SU-DHL-6 (cell line): ENCODE measurements around the gene DNAH14.

Experiments used
- H2AFZ ChIP-seq: fragments of 200-600 bp; sonication (generic); 2 replicates; pipeline ENCODE4 v1.6.1; 2014; ENCODE audit warnings: low read depth, mild to moderate bottlenecking, moderate library complexity, mixed read lengths, antibody characterized with exemption, low read length; ENCODE audit not compliant: severe bottlenecking
- H3F3A ChIP-seq: fragments of 200-600 bp; shearing (Covaris generic); 2 replicates; pipeline ENCODE4 v1.6.0; 2016; ENCODE audit warnings: antibody characterized with exemption, mild to moderate bottlenecking; ENCODE audit not compliant: insufficient read depth
- H3K27ac ChIP-seq: fragments of 200-600 bp; sonication (generic); 2 replicates; pipeline ENCODE4 v1.5.1; 2016; ENCODE audit warnings: low read depth, mild to moderate bottlenecking, low read length, moderate library complexity, mixed read lengths
- H3K27me3 ChIP-seq: fragments of 200-600 bp; sonication (generic), shearing (Covaris generic); 2 replicates; pipeline ENCODE4 v1.6.0; 2014; ENCODE audit warnings: mild to moderate bottlenecking, low read length
- H3K36me3 ChIP-seq: fragments of 200-600 bp; sonication (generic); 2 replicates; pipeline ENCODE4 v1.6.1; 2014; ENCODE audit warnings: mild to moderate bottlenecking, low read length, mixed read lengths
- H3K4me2 ChIP-seq: fragments of 300-600, 200-600 bp; shearing (Covaris generic), sonication (generic); 2 replicates; pipeline ENCODE4 v1.6.0; 2014; ENCODE audit warnings: low read length, low read depth, mild to moderate bottlenecking; ENCODE audit not compliant: poor library complexity, severe bottlenecking
- H3K4me3 ChIP-seq: fragments of 200-600 bp; sonication (generic); 2 replicates; pipeline ENCODE4 v1.5.1; 2014; ENCODE audit warnings: antibody characterized with exemption, low read length, mild to moderate bottlenecking, mixed read lengths; ENCODE audit not compliant: insufficient read depth, poor library complexity, severe bottlenecking
- H3K79me2 ChIP-seq: fragments of 200-600 bp; sonication (generic); 2 replicates; pipeline ENCODE4 v1.6.1; 2014; ENCODE audit warnings: mild to moderate bottlenecking, low read length, moderate library complexity; ENCODE audit not compliant: insufficient read depth
- H3K9ac ChIP-seq: fragments of 200-600 bp; sonication (generic); 2 replicates; pipeline ENCODE4 v1.7.0; 2014; ENCODE audit warnings: mild to moderate bottlenecking, low read length
- H3K9me2 ChIP-seq: fragments of 200-600 bp; sonication (generic); replicated peaks from 2 replicates; pipeline ENCODE4 v1.6.1; 2014; ENCODE audit warnings: low read length; ENCODE audit not compliant: insufficient read depth
- H3K9me3 ChIP-seq: fragments of 200-600 bp; sonication (generic); 2 replicates; pipeline ENCODE4 v1.6.1; 2014; ENCODE audit warnings: low read length, mixed read lengths; ENCODE audit not compliant: insufficient read depth
- H4K20me1 ChIP-seq: fragments of 200-600 bp; sonication (generic); 2 replicates; pipeline ENCODE4 v1.6.1; 2014; ENCODE audit warnings: low read depth, mild to moderate bottlenecking, antibody characterized with exemption, low read length, moderate library complexity, mixed read lengths
- EZH2phosphoT487 ChIP-seq: fragments of 200-600 bp; sonication (generic), shearing (Covaris generic); conservative IDR thresholded peaks from 2 replicates; pipeline ENCODE4 v1.6.1; 2018; ENCODE audit warnings: mild to moderate bottlenecking, antibody characterized with exemption, low read length, moderate library complexity, mixed read lengths
- TF ChIP-seq, protein P1 (sequence below): fragments of 200-600 bp; sonication (generic); IDR thresholded peaks from one replicate; pipeline ENCODE4 v1.5.1; 2017; ENCODE audit warnings: antibody characterized with exemption, mild to moderate bottlenecking, low read length, moderate library complexity; ENCODE audit not compliant: insufficient read depth, poor library complexity, severe bottlenecking

Gene DNAH14

DNA sequence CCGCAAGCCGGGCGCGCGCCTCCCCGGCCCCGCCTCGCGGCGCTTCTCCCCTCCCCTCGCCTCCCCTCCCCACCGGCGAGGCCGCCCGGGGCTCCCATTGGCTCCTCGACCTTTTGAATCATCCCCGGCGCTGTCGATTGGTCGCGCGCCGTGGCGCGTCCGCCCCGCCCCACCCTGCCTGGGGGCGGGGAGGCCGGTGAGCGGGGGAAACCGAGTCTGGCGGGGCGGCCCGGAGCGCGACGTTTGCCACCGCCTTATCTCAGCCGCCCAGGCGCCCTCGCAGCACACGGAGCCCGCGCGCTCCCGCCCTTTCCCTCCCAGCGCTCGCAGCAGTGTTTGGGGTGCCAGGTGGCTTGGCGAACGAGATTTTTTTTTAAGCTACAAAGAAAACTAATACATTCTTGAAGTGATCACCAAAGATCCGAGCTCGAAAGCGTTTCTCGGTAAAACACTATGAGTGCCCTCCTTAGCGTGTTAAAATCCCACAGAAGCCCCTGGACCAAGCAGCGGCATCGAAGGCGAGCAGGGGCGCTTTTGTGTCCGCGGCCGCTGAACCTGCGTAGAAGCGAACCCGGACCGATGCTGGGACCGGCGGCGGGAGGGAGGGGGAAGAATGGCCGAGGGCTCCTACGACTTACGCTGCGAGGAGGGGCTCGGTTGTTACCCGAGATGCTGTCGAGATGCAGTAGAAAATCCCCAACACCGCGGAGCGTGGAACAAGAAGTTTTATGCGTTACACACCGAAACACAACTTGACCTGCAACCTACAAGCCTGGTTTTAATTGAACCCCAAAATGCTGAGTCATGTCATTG, 498.8 kb downstream of the DNAH14 start:
- Histone ChIP-seq H4K20me1 (peaks cover 26% of the 10 kb centered on the region), H3K9ac (peak overlapping the region; percentile 93), H3K79me2 (peaks cover 45% of the 10 kb centered on the region), H3K9me2 (no peaks in the 10 kb centered on the region), H3F3A (peaks cover 22% of the 10 kb centered on the region), H3K27me3 (no peaks in the 10 kb centered on the region), H3K36me3 (0 out of 2 replicates have a peak, but pooled peaks cover 5% of the 10 kb centered on the region), H3K4me2 (peak overlapping the region; percentile 83), H3K4me3 (peak overlapping the region; percentile 76), H3K27ac (peak overlapping the region; percentile 86), H2AFZ (peak overlapping the region; percentile 23), H3K9me3 (no peaks in the 10 kb centered on the region)
- TF ChIP-seq, protein P1, sequence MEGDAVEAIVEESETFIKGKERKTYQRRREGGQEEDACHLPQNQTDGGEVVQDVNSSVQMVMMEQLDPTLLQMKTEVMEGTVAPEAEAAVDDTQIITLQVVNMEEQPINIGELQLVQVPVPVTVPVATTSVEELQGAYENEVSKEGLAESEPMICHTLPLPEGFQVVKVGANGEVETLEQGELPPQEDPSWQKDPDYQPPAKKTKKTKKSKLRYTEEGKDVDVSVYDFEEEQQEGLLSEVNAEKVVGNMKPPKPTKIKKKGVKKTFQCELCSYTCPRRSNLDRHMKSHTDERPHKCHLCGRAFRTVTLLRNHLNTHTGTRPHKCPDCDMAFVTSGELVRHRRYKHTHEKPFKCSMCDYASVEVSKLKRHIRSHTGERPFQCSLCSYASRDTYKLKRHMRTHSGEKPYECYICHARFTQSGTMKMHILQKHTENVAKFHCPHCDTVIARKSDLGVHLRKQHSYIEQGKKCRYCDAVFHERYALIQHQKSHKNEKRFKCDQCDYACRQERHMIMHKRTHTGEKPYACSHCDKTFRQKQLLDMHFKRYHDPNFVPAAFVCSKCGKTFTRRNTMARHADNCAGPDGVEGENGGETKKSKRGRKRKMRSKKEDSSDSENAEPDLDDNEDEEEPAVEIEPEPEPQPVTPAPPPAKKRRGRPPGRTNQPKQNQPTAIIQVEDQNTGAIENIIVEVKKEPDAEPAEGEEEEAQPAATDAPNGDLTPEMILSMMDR, result no peak
- TF ChIP-seq EZH2phosphoT487, result no peak

DNA sequence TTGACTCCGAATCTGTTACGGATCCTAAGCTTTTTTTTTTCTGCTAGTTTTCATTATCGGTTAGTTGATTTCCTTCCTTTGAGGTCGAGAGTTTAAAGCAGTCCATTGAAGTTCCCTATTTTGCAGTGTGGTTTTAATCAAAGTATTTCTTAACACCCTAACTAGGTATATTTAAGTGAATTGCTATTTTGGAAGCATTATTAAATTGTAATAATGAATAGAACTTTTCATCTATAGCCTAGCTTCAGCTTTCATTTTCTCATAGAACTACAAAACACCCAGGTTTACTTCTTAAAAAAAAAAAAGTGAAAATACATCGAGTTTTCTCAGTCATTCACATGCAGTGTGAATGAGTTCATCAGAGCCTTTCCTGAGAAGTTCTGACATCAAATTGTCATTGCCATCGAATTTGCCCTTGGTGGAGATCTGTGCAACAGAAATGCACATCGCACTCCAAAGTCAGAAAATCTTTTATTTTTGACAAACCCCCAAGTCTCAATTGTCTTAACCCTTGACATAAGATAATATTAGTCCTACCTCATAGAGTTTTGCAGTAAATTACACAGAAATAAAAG, 499.5 kb downstream of the DNAH14 start:
- TF ChIP-seq, protein P1, result no peak
- Histone ChIP-seq H3K27me3 (no peaks in the 10 kb centered on the region), H3K4me3 (peak overlapping the region; percentile 76), H3K79me2 (peaks cover 38% of the 10 kb centered on the region), H3K9ac (peak overlapping the region; percentile 93), H2AFZ (peak overlapping the region; percentile 23), H4K20me1 (peaks cover 19% of the 10 kb centered on the region), H3F3A (peaks cover 19% of the 10 kb centered on the region), H3K9me2 (no peaks in the 10 kb centered on the region), H3K9me3 (no peaks in the 10 kb centered on the region), H3K36me3 (0 out of 2 replicates have a peak, but pooled peaks cover 3% of the 10 kb centered on the region), H3K4me2 (peak overlapping the region; percentile 83), H3K27ac (peak overlapping the region; percentile 86)

DNA sequence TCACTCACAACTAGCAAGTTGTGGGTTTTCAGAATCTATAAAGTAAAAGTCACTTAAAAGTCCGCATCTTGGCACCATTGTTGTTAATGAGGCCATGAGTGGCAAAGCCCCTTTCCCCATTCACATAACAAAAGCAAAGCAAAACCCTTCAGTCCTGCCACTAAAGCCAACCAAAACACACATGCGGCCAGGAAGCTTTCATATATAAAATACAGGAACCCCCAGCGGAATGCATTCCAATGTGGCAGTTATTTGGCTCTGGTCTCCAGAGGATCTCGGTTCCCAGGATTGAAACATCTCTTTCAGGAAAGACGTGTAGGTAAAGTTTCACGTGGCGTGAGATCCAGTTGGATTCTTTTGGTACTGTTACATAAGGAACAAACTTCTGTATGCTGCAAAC, 500.8 kb downstream of the DNAH14 start:
- Histone ChIP-seq H3K9me3 (no peaks in the 10 kb centered on the region), H3K4me2 (no peak overlapping the region), H3F3A (peaks cover 19% of the 10 kb centered on the region), H3K4me3 (no peak overlapping the region), H3K79me2 (peaks cover 25% of the 10 kb centered on the region), H3K27ac (no peak overlapping the region), H3K9ac (no peak overlapping the region), H2AFZ (no peak overlapping the region), H3K9me2 (no peaks in the 10 kb centered on the region), H3K36me3 (no peaks in the 10 kb centered on the region), H4K20me1 (peaks cover 5% of the 10 kb centered on the region; the same call in 1 of the 2 replicates), H3K27me3 (no peaks in the 10 kb centered on the region)
- TF ChIP-seq, protein P1, result no peak
- no peak for TF ChIP-seq EZH2phosphoT487
